Measurements from ENCODE around the gene PRF1. TPM values are rescaled to one million over a fixed set of nuclear protein-coding genes. Genes with fewer than 3 reads are reported as not detected.

Gene PRF1
- total and polyA plus RNA-seq, 2 of the 13 experiments (the other 11 are each of a cell fraction or from before 2014, with no cell fraction given): 1.00 to 1.4 TPM

DNA sequence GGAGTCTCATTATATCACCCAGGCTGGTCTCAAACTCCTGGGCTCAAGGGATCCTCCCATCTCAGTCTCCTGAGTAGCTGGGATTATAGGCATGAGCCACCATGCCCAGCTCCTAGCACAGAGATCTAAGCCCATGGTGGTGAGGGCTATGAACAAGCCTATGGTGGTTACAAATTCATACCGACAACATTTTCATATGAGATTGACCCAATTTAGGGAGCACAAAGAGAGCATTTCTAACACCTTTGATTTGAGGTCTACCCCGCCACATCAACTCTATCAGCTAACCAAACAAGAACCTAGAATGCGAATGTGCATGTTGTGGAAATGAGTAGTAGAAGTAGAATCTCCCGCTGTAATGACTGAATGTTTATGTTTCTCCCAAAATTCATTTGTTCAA, 14.2 kb upstream of the PRF1 start:
- Histone ChIP-seq H2AFZ (ENCODE audit: low read length) (no peak overlapping the region), H3K27ac (ENCODE audit: extremely low read length, insufficient read depth, low read length) (no peak overlapping the region), H3K4me1 (ENCODE audit: insufficient read depth, low read length) (no peaks in the 10 kb centered on the region), H3K27me3 (ENCODE audit: control insufficient read depth in 1 of 2, insufficient read depth in 2 of 2, low read length in 2 of 2) (0 out of 5 replicates have a peak, but pooled peaks cover 0 to 3% of the 10 kb centered on the region in 2 experiments), H3K36me3 (replicated peaks in 1 of 2; ENCODE audit: control insufficient read depth in 1 of 2, insufficient read depth in 2 of 2, low read length in 2 of 2) (no peaks in the 10 kb centered on the region), H3K79me2 (ENCODE audit: insufficient read depth, low read length) (no peaks in the 10 kb centered on the region), H4K20me1 (ENCODE audit: insufficient read depth, low read length) (no peaks in the 10 kb centered on the region), H3K9ac (ENCODE audit: insufficient read depth, low read depth, low read length) (no peak overlapping the region), H3K9me3 (ENCODE audit: low read length) (peaks cover 17% of the 10 kb centered on the region), H3K4me3 (replicated peaks in 1 of 3; ENCODE audit: insufficient read depth in 1 of 3, low read depth in 2 of 3, low read length in 3 of 3) (no peak overlapping the region), H3K4me2 (ENCODE audit: low read depth, low read length) (no peak overlapping the region)
- 86% methylated on average over 4 of the region's 4 CpGs for WGBS (ENCODE audit: low lambda C conversion rate)
- POLR2A ChIA-PET: no interaction called here
- FAIRE-seq: no peak
- in situ Hi-C loops (cut with HindIII; ENCODE audit: extremely low pct_ligation_motif_present, low pct_unique_long_range_greater_than_20kb) (no loop called here), intact Hi-C loops (cut with micrococcal nuclease; ENCODE audit: unreplicated experiment) (no loop called here)
- TF ChIP-seq SALL1 (CRISPR knock-in tag; IDR thresholded peaks at IDR 0.05) (no peak), ZBTB38 (CRISPR knock-in tag; IDR thresholded peaks at IDR 0.05) (no peak), ZNF17 (CRISPR knock-in tag; IDR thresholded peaks at IDR 0.05) (no peak), ZNF207 (IDR thresholded peaks at IDR 0.05; ENCODE audit: borderline replicate concordance) (no peak)
- no TSS peak for BruUV-seq (replicated peaks)
- no peak for ATAC-seq
- CTCF ChIA-PET (ENCODE audit: low intra/inter-chr PET ratio, low total read pairs): no interaction called here
- no peak for DNase-seq (ENCODE audit: low spot score)

DNA sequence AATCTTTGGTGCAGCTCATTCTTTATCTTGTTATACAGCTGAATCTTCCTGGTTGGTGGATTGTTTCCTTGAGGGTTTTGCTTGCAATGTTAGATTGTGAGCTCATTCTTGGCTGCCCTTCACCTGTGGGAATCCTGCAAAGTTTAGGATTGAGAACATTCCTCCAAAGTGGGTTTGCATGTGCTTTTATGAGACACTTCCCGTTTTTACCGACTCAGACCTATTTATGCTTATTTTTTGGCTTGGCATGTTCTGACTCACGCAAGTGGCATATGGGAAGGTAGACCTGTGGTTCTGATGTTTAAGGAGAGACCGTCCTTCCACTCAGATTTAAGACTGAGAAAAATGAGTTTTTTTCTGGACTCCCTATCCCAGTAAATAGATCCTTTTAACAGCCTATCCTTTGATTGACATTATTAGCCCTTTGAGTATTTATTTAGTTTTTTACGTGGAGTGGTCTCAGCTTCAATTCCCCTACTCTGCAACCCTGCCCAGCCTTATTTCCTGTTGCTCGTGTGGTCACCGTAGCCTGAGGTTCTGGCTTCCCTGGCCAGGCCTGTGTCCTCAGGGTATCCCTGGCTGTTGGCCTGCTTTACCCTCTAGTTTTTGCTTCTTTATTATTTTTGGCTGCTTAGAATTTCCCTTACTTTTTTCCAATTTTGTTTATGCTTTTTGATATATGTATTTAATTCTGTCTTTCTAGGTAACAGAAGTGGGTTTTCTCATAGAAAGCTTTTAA, 13.4 kb upstream of the PRF1 start:
- Histone ChIP-seq H3K4me3 (replicated peaks in 1 of 3; ENCODE audit: insufficient read depth in 1 of 3, low read depth in 2 of 3, low read length in 3 of 3) (no peak overlapping the region), H3K27me3 (ENCODE audit: control insufficient read depth in 1 of 2, insufficient read depth in 2 of 2, low read length in 2 of 2) (0 out of 5 replicates have a peak, but pooled peaks cover 0 to 3% of the 10 kb centered on the region in 2 experiments), H3K4me1 (ENCODE audit: insufficient read depth, low read length) (no peaks in the 10 kb centered on the region), H4K20me1 (ENCODE audit: insufficient read depth, low read length) (no peaks in the 10 kb centered on the region), H3K4me2 (ENCODE audit: low read depth, low read length) (no peak overlapping the region), H3K36me3 (replicated peaks in 1 of 2; ENCODE audit: control insufficient read depth in 1 of 2, insufficient read depth in 2 of 2, low read length in 2 of 2) (no peaks in the 10 kb centered on the region), H3K9ac (ENCODE audit: insufficient read depth, low read depth, low read length) (no peak overlapping the region), H3K9me3 (ENCODE audit: low read length) (peaks cover 17% of the 10 kb centered on the region), H3K27ac (ENCODE audit: extremely low read length, insufficient read depth, low read length) (no peak overlapping the region), H2AFZ (ENCODE audit: low read length) (no peak overlapping the region), H3K79me2 (ENCODE audit: insufficient read depth, low read length) (no peaks in the 10 kb centered on the region)
- 57% methylated on average over 7 of the region's 7 CpGs for WGBS (ENCODE audit: low lambda C conversion rate)
- DNase-seq (ENCODE audit: low spot score): no peak
- POLR2A ChIA-PET: no interaction called here
- in situ Hi-C loops (cut with HindIII; ENCODE audit: extremely low pct_ligation_motif_present, low pct_unique_long_range_greater_than_20kb) (no loop called here), intact Hi-C loops (cut with micrococcal nuclease; ENCODE audit: unreplicated experiment) (no loop called here)
- CTCF ChIA-PET (ENCODE audit: low intra/inter-chr PET ratio, low total read pairs): no interaction called here
- no peak for FAIRE-seq
- BruUV-seq (replicated peaks): no TSS peak
- ATAC-seq: no peak
- TF ChIP-seq RBAK (CRISPR knock-in tag; IDR thresholded peaks at IDR 0.05) (no peak), DMAP1 (CRISPR knock-in tag; IDR thresholded peaks at IDR 0.05) (no peak), RFX5 (IDR thresholded peaks at IDR 0.05; ENCODE audit: low read depth, low read length) (no peak), ZFP36L2 (CRISPR knock-in tag; IDR thresholded peaks at IDR 0.05) (no peak), ZFY (CRISPR knock-in tag; IDR thresholded peaks at IDR 0.05) (no peak), ZFP36L1 (CRISPR knock-in tag; IDR thresholded peaks at IDR 0.05) (no peak), ZNF614 (CRISPR knock-in tag; IDR thresholded peaks at IDR 0.05; ENCODE audit: borderline replicate concordance) (no peak), ZNF549 (CRISPR knock-in tag; IDR thresholded peaks at IDR 0.05) (no peak), RFX3 (CRISPR knock-in tag; IDR thresholded peaks at IDR 0.05) (no peak), POLR2A (IDR thresholded peaks at IDR 0.05; ENCODE audit: insufficient read depth in 1 of 2, low read depth in 2 of 2, low read length in 2 of 2) (no peak)
- TF ChIP-seq, protein P1, sequence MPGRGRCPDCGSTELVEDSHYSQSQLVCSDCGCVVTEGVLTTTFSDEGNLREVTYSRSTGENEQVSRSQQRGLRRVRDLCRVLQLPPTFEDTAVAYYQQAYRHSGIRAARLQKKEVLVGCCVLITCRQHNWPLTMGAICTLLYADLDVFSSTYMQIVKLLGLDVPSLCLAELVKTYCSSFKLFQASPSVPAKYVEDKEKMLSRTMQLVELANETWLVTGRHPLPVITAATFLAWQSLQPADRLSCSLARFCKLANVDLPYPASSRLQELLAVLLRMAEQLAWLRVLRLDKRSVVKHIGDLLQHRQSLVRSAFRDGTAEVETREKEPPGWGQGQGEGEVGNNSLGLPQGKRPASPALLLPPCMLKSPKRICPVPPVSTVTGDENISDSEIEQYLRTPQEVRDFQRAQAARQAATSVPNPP (CRISPR knock-in tag; IDR thresholded peaks at IDR 0.05): no peak
- TF ChIP-seq, protein P2, sequence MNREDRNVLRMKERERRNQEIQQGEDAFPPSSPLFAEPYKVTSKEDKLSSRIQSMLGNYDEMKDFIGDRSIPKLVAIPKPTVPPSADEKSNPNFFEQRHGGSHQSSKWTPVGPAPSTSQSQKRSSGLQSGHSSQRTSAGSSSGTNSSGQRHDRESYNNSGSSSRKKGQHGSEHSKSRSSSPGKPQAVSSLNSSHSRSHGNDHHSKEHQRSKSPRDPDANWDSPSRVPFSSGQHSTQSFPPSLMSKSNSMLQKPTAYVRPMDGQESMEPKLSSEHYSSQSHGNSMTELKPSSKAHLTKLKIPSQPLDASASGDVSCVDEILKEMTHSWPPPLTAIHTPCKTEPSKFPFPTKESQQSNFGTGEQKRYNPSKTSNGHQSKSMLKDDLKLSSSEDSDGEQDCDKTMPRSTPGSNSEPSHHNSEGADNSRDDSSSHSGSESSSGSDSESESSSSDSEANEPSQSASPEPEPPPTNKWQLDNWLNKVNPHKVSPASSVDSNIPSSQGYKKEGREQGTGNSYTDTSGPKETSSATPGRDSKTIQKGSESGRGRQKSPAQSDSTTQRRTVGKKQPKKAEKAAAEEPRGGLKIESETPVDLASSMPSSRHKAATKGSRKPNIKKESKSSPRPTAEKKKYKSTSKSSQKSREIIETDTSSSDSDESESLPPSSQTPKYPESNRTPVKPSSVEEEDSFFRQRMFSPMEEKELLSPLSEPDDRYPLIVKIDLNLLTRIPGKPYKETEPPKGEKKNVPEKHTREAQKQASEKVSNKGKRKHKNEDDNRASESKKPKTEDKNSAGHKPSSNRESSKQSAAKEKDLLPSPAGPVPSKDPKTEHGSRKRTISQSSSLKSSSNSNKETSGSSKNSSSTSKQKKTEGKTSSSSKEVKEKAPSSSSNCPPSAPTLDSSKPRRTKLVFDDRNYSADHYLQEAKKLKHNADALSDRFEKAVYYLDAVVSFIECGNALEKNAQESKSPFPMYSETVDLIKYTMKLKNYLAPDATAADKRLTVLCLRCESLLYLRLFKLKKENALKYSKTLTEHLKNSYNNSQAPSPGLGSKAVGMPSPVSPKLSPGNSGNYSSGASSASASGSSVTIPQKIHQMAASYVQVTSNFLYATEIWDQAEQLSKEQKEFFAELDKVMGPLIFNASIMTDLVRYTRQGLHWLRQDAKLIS (CRISPR knock-in tag; IDR thresholded peaks at IDR 0.05): no peak
